DMS153 (cell line): ENCODE data around the gene TRAPPC11.
A peak's percentile ranks its signal among the peaks of the same experiment; 100 is the strongest.
"Not testable (repeated sequence)": the region's sequence is repeated elsewhere in the genome, so short reads cannot be mapped to it uniquely, and the experiment has no call there.

Source experiments
- DNase-seq: peaks from one replicate; lab custom pipeline; 2025; lab: John Stamatoyannopoulos, UW

The TRAPPC11 gene

GRCh38 chr4:183721207-183722081, 62.4 kb downstream of the TRAPPC11 start:
- no peak for DNase-seq

DNA sequence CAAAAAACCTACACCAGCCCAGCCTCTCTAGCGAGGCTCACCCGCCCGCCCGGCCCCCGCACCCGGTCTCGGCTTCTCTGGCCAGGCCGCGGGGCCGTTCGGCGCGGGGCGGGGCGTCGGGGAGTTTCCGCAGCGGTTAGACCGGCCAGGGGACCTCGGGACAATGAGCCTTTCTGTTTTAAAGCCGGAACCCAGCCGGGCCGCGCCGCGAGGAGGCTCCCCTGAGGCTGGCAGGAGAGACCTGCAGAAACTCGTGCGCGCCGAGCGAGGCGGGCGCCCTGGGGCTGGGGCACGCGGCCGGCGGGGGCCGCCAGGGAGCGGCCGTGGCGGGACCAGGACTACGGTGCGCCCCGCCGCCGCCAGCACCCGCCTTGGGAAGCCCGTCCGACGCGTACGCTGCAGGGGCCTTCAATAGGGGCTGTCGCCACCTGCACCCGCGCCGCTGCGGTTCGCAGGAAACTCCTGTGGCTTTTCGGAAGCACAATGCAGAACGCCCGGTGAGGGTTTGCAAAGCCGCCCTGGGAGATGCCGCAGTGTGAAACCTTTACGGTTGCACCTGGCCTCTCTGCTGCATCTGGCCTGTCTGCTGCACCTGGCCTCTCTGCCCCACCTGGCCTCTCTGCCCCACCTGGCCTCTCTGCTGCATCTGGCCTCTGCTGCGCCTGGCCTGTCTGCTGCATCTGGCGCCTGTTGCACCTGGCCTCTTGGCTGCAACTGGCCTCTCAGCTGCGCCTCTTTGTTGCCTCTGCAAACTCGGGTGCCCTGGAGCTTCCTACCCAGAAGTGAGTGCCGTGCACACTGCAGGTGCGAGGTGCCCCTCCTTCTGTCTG, 63.9 kb downstream of the TRAPPC11 start:
- peak; percentile 99 for DNase-seq

- DNase-seq: no peak
These were observed 64.6 kb downstream of the TRAPPC11 start for GRCh38 chr4:183723561-183724228.

DNA sequence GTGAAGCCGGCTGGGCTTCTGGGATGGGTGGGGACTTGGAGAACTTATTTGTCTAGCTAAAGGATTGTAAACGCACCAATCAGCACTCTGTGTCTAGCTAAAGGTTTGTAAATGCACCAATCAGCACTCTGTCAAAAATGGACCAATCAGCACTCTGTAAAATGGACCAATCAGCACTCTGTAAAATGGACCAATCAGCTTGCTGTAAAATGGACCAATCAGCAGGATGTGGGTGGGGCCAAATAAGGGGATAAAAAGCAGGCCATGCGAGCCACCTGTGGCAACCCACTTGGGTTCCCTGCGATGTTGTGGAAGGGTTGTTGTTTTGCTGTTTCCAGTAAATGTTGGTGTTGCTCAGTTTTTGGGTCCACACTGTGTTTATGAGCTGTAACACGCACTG, 66.5 kb downstream of the TRAPPC11 start:
- DNase-seq: not testable (repeated sequence)

DNA sequence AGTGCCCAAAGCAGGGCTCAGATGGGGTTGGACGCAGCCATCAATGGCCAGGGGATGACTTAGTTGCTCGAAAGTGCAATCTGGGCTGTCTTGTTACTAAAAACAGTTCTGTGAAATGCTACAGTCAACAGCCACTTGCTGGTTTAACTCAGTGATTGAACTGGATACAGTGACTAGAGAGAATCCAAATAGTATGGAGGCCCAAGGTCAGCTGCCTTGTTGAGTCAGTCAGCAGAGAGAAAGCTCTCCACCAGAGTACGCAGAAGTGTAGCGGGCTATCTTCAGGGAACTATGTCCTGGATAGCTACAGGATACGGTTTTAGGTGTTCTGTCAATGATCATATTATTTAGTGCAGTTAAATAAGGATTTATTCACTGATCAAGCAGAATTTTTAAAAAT, 68.4 kb downstream of the TRAPPC11 start:
- DNase-seq: no peak

DNA sequence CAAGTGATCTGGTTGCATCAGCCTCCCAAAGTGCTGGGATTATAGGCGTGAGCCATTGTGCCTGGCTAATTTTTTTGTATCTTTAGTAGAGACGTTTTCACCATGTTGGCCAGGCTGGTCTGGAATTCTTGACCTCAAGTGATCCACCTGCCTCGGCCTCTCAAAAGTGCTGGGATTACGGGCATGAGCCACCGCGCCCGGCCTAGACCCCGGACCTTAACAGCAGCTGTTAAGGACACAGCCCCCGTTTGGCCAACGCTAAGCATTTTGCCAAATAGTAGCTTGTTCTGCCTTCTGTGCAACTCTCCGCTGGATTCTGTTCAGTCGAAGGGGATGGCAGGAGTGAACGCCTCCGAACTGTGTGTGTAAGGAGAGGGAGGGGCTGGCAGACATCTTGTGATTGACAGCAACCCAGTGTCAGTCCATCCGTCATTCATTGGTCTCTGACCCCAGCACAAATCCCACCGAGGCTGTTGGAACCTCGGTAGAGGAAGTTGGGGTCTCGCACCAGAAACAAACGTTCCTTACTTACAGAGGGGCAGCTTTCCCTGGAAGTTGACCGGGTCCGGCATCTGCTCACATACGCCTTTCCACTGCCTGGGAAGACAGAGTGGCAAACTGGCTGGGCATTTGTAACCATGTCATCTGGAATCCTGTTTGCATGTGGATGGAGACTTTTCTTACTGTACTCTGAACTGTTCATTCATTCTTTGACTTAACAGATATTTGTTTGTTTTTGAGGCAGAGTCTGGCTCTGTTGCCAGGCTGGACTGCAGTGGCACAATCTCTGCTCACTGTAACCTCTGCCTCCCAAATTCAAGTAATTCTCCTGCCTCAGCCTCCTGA, 69.4 kb downstream of the TRAPPC11 start:
- no peak for DNase-seq

DNA sequence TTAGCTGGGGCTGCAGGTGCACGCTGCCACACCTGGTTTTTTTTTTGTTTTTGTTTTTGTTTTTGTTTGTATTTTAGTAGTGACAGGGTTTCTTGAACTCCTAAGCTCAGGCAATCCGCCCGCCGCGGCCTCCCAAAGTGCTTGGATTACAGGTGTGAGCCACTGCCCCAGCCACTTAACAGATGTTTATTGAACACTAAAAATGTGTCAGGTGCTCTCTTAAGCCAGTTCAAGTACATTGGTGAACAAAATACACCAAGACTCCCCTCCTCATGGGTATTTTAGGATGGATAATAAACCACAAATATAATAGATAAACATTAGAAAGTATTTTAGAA, 69.9 kb downstream of the TRAPPC11 start:
- DNase-seq: no peak

DNA sequence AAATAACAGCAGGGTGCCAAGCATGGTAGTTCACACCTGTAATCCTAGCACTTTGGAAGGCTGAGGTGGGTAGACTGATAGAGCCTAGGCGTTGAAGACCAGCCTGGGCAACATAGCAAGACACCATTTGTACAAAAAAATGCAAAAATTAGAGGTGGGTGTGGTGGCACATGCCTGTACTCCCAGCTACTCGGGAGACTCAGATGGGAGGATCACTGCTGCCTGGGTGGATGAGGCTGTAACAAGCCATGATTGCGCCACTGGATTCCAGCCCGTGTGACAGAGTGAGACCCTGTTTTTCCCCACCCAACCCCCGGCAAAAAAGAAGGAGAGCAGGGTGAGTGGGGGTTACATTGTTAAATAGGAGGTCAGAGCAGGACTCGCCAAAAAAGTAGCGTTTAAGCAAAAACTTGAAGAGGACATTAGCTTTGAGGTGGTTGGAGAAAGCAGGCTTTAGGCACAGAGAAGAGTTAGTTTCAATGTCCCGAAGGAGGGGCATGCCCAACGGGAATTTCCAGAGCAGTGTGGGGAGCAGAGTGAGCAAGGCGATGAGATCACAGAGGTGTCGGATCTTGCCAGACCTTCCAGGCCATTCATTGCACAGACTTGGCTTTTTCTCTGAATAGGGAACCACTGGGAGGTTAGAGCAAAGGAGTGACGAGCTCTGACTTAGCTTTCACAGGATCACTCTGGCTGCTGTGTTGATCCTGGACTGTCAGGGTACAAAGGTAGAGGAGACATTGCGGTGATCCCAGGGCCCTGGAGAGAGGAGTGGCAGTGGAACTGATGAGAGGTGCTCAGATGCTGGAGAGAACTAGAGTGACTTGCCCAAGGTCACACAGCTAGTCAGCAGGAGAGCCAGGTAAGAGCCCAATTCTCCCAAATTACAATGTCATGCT, 70.6 kb downstream of the TRAPPC11 start:
- no peak for DNase-seq

- no peak for DNase-seq
These were observed 73.2 kb downstream of the TRAPPC11 start for GRCh38 chr4:183732296-183732695.

DNA sequence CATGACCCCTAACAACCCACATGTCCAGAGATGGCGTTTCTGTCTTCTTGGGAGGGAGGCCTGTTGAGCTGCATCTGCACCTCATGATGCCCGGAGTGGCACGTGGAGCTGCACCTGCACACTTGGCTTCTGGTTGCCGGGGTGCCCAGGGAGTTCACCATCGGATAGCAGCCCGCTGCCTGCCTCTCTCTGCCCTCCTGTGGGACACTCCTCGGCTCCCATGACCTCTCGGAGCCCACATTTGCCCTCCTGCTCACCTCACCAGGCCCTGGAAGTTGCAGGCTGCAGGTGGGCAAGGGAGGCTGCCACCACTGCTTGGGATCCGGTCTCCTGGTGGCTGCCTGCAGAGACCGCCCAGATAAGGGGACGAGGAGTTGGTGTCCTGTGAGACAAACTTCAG, 74.1 kb downstream of the TRAPPC11 start:
- no peak for DNase-seq

- DNase-seq: no peak
These were observed 79.1 kb downstream of the TRAPPC11 start for GRCh38 chr4:183738081-183738673.

DNA sequence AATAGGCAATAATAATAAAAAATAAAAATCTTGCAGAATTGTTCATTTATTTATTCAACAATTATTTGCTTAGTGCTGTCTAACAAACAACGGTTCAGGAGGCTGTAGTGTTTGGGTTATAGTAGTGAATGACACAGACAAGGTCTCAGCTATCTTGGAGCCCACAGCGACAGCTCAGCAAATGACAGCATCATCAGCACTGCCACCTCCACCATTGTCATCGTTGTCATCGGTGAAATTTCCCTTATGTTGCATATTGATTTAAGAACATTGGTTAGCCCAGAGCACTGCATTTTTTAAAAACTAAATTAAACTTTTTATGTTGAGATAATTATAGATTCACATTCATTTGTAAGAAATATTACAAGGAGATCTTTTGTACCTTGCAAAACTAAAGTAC, 79.9 kb downstream of the TRAPPC11 start:
- DNase-seq: no peak

- DNase-seq: no peak
These were observed 87.5 kb downstream of the TRAPPC11 start for GRCh38 chr4:183746305-183747229.

DNA sequence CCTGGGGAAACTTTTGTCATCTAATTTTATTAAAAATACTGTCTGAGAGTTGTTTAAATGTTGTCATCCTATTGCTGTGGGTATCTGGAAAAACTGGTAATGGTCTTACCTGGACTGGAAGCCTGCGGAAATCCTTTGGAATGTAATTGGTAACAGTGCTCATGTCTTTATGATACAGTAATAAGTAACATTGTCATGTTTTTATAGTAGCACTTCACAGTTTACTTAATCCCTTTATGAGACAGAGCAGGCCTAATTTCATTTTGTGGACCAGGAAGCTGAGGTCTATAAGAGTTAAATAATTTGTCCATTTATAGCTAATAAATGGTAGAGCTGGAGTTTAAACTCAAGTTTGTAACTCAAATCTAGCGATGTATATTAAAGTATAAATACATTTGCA, 88.3 kb downstream of the TRAPPC11 start:
- DNase-seq: no peak

- no peak for DNase-seq
These were observed 89.0 kb downstream of the TRAPPC11 start for GRCh38 chr4:183747931-183748670.

DNA sequence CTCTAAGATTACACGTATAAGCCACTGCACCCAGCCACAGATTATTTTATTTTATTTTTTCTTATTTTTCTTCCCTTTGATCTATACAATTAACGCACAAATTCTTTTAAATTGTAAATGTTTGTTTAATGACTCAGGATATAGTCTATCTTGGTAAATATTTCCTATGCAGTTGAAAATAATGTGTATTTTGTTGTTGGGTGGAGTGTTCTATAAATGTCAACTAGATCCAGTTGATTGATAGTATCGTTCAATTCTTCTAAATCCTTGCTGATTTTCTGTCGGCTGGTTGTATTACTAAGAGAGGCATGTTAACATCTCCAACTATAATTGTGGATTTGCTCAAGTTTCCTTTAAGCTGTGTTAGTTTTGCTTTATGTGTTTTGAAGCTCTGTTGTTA, 92.0 kb downstream of the TRAPPC11 start:
- DNase-seq: no peak

DNA sequence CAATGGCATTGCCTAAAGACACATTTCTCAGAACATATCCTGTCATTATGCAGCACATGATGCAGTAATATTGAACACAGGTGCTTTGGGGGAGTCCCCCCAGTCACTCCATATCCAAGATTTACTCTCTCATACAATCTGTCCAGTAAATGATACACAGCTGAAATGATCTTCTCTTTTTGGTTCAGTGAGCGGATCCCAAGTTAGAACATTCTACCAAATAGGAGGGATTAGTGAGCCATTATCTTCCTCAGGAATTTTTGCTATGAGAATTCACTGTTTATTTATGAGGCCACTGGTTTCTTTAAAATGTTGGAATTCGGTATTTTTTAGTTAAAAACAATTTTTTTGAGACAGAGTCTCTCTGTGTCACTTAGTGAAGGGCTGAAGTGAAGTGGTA, 96.5 kb downstream of the TRAPPC11 start:
- no peak for DNase-seq

DNA sequence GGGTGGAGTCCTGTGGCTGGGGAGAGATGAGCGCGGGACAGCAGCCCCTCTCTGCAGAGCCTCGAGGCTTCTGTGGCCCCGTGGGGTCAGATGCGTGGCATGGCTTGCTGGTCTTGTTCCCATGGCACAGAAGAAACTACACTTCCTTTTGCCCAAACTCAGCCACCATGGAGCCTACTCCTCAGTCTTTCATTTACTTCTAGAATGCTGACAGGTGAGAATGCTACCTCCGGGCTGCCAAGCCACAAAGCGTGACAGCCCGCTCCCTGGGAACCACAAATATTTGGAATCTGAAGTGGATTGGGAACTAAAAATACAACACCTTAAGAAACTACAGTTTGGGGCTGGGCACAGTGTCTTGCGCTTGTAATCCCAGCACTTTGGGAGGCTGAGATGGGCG, 98.0 kb downstream of the TRAPPC11 start:
- DNase-seq: no peak
